ENCODE data around the gene RPL31.

Gene RPL31

GRCh38 chr2:100976061-100976460 is 26.0 kb upstream of the RPL31 start:
- no peak for DNase-seq

- no peak for DNase-seq
Observed at GRCh38 chr2:100976645-100977391, 25.3 kb upstream of the RPL31 start.

GRCh38 chr2:100977511-100977910 is 24.6 kb upstream of the RPL31 start:
- no peak for DNase-seq

GRCh38 chr2:100978582-100979191 is 23.4 kb upstream of the RPL31 start:
- DNase-seq, result no peak

- no peak for DNase-seq
Observed at GRCh38 chr2:100980046-100980445, 22.0 kb upstream of the RPL31 start.

GRCh38 chr2:100981011-100981410 is 21.1 kb upstream of the RPL31 start:
- DNase-seq, result no peak

- no peak for DNase-seq
Observed at GRCh38 chr2:100982431-100982861, 19.6 kb upstream of the RPL31 start.

GRCh38 chr2:100983201-100983600 is 18.9 kb upstream of the RPL31 start:
- no peak for DNase-seq

- no peak for DNase-seq
Observed at GRCh38 chr2:100983684-100984310, 18.3 kb upstream of the RPL31 start.

GRCh38 chr2:100984892-100985307 is 17.2 kb upstream of the RPL31 start:
- peak; percentile 70 for DNase-seq

GRCh38 chr2:100986157-100986556 is 15.9 kb upstream of the RPL31 start:
- DNase-seq, result no peak

- DNase-seq, result no peak
Observed at GRCh38 chr2:100987536-100987935, 14.6 kb upstream of the RPL31 start.

GRCh38 chr2:100987974-100988373 is 14.1 kb upstream of the RPL31 start:
- no peak for DNase-seq

GRCh38 chr2:100988630-100989417 is 13.3 kb upstream of the RPL31 start:
- DNase-seq, result no peak

- DNase-seq, result no peak
Observed at GRCh38 chr2:100989666-100990065, 12.4 kb upstream of the RPL31 start.

GRCh38 chr2:100990166-100990565 is 11.9 kb upstream of the RPL31 start:
- DNase-seq, result no peak

- no peak for DNase-seq
Observed at GRCh38 chr2:100990650-100991403, 11.3 kb upstream of the RPL31 start.

GRCh38 chr2:100991404-100991773 is 10.7 kb upstream of the RPL31 start:
- no peak for DNase-seq

GRCh38 chr2:100992262-100992661 is 9.8 kb upstream of the RPL31 start:
- DNase-seq, result no peak

- no peak for DNase-seq
Observed at GRCh38 chr2:100993294-100993693, 8.8 kb upstream of the RPL31 start.

GRCh38 chr2:100995309-100996075 is 6.6 kb upstream of the RPL31 start:
- DNase-seq, result no peak

Data from activated CD4-positive, alpha-beta T cell treated with anti-CD3 and anti-CD28 coated beads, Interleukin-2, amount 50 U/mL, for 16 hours (primary cell).